Metanephros (tissue), 1 donor: ENCODE data around the gene AK6. TPM values are rescaled to one million over a fixed set of nuclear protein-coding genes. Genes with fewer than 3 reads are reported as not detected.

Experiments
- total RNA-seq: library from RNA; depleted of rRNA; stranded (reverse); fragments of >200 nt; gene quantifications from one replicate; pipeline ENCODE4 v1.2.3, GENCODE V29; 2014

The AK6 gene
- total RNA-seq = 20.7 TPM

DNA sequence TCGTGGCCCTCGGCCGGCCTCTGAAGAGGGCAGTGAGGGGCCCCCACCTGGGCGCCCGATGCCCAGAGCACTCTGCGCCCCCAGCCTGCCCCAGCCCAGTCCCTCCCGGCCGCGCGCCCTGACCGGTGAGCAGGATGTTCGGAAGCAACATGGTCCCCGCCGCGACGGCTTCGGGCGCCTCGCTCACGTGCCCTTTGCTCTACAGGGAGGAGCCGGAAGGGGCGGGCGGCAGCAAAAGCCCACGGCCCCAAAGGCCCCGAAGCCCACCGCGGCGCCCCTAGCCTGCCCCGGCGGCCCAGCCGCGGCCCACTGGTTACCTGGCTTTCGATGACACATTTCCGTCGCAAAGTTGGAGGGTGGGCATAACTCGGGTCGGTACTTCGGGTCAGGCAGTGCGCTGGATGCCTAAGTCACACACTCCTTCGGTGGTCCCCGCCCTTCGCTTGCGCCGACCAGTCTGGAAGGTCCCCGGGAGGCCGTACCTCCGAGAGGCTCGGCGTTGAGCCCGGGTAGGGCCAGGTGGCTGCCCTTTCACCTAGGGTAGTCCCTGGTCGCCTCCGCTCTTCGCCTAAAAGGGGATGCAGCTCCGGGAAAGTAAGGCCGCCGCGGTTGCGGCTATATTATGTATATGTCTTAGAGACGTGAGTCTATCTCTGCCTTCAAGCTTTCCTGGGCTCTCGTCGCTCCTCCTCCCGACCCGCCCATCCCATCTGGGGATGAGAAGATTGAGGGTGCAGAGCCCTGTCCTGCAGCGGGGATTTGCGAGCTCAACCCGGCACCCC lies at the start of gene AK6, which contains the start of the genes RAD17 and TAF9:
AK6 (minus strand) TSS at position 181 of the 782 bp plus-strand sequence; CDS start at position 151, 30 bp downstream.
RAD17 (plus strand) TSS at position 479 of the 782 bp plus-strand sequence. CDS start 2,391 bp downstream, outside the sequence.
TAF9 (minus strand) TSS at position 181 of the 782 bp plus-strand sequence. CDS start 3,783 bp downstream, outside the sequence.

GRCh38 chr5:69414885-69415583 lies 45.7 kb upstream of the AK6 start, which contains the start of gene MARVELD2:
Gene MARVELD2, plus strand, starts transcription at chr5:69415116. Its CDS starts 4,270 bp downstream, at chr5:69419386.

Other genes starting within 250 kb of the AK6 start
- gene CCNB1, start 202.4 kb downstream of the AK6 start, total RNA-seq = 56.9 TPM
- 10.2 TPM for gene CENPH, start 179.9 kb downstream of the AK6 start, total RNA-seq
- gene CDK7, start 134.6 kb downstream of the AK6 start, total RNA-seq = 25.5 TPM
- 6.9 TPM for gene CCDC125, start 36.7 kb downstream of the AK6 start, total RNA-seq
- gene TAF9, start within 50 bp of the AK6 start, total RNA-seq = 32.7 TPM
- 64.5 TPM for gene RAD17, start 298 bp upstream of the AK6 start, total RNA-seq
- 26.8 TPM for gene MARVELD2, start 45.6 kb upstream of the AK6 start, total RNA-seq
- gene OCLN, start 123.3 kb upstream of the AK6 start, total RNA-seq = 50.4 TPM
- gene GTF2H2C, start 190.7 kb upstream of the AK6 start, total RNA-seq = 46.7 TPM